Astrocyte (in vitro differentiated cells and primary cell): Measurements from ENCODE around the gene ATP1A3.

Experiments used
- EZH2 ChIP-seq: IDR thresholded peaks from 2 replicates; pipeline ENCODE4 v1.6.1; 2012; ENCODE audit warnings: mild to moderate bottlenecking, low read length, inconsistent platforms; ENCODE audit not compliant: insufficient read depth
- TF ChIP-seq, protein P1 (sequence below): IDR thresholded peaks from 2 replicates; pipeline ENCODE4 v1.5.1; 2011; ENCODE audit warnings: low read depth, mild to moderate bottlenecking, inconsistent platforms, low read length, moderate library complexity; ENCODE audit not compliant: insufficient read depth

DNA sequence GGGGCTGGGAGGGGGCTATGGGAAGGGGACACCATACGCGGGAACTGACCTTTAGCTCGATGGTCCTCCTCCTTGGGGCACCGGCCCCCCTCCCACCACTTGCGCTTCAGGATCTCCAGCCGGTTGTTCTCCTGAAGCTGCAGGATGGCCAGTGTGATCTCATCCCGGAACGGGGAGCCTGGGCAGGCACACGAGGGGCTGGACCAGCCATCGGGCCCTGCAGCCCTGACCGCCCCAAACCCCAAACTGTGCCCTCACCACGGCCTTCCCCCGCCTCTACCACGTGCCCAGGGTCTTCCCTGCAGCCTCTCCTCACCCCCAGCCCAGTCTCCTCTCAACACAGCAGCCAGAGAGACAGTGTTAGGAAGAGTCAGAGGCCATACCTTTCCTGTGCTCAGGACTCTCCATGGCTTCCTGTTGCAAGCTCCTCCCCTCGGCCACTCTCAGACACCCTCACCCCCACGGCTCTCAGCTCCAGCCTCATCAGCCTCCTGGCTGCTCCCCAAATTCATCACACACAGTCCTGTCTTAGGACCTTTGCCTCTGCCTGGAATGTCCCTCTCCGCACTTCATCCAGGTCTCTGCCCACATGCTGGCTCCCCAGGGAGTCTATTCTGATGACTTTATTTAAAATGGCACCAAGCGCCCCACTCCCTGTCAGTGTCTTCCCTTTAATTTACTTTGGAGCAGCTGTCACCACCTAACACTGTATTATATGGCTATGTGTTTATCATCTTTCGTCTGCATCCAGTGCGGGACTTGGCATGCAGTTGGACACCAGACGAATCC is 9.7 kb upstream of the ATP1A3 start:
- TF ChIP-seq, protein P1, sequence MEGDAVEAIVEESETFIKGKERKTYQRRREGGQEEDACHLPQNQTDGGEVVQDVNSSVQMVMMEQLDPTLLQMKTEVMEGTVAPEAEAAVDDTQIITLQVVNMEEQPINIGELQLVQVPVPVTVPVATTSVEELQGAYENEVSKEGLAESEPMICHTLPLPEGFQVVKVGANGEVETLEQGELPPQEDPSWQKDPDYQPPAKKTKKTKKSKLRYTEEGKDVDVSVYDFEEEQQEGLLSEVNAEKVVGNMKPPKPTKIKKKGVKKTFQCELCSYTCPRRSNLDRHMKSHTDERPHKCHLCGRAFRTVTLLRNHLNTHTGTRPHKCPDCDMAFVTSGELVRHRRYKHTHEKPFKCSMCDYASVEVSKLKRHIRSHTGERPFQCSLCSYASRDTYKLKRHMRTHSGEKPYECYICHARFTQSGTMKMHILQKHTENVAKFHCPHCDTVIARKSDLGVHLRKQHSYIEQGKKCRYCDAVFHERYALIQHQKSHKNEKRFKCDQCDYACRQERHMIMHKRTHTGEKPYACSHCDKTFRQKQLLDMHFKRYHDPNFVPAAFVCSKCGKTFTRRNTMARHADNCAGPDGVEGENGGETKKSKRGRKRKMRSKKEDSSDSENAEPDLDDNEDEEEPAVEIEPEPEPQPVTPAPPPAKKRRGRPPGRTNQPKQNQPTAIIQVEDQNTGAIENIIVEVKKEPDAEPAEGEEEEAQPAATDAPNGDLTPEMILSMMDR, result no peak
- TF ChIP-seq EZH2, result no peak
